Esophagus muscularis mucosa (tissue), 4 donors: ENCODE data around the gene ZBTB7B. TPM values are rescaled to one million over a fixed set of nuclear protein-coding genes. Genes with fewer than 3 reads are reported as not detected.
"Not testable (repeated sequence)": the region's sequence is repeated elsewhere in the genome, so short reads cannot be mapped to it uniquely, and the experiment has no call there.

Experiments used
- DNase-seq: peaks from one replicate; pipeline ENCODE4 v3.0.0-alpha.2; 2017; ENCODE audit errors: extremely low spot score
- H3K27ac ChIP-seq, 4 donors: fragments of 200-600 bp; sonication (generic); replicated peaks in 1 of 4; 1 replicate in 3 of 4; 2 replicates in 1 of 4; pipeline ENCODE4 v1.5.1; 2016 to 2019; ENCODE audit warnings: mild to moderate bottlenecking in 1 of 4
- H3K27me3 ChIP-seq, 4 donors: fragments of 200-600 bp; sonication (generic); one replicate each; pipeline versions ENCODE4 v1.5.1 to v1.6.0; 2016 to 2019
- H3K36me3 ChIP-seq, 4 donors: fragments of 200-600 bp; sonication (generic); one replicate each; pipeline ENCODE4 v1.5.1; 2016 to 2019
- H3K4me1 ChIP-seq, 4 donors: fragments of 200-600 bp; sonication (generic); one replicate each; pipeline ENCODE4 v1.5.1; 2016 to 2019
- H3K4me3 ChIP-seq, 4 donors: fragments of 200-600 bp; sonication (generic); 1 replicate in 2 of 4; 2 replicates in 2 of 4; pipeline ENCODE4 v1.5.1; 2016 to 2019; ENCODE audit warnings: mild to moderate bottlenecking in 4 of 4, moderate library complexity in 1 of 4
- H3K9me3 ChIP-seq, 4 donors: fragments of 200-600 bp; sonication (generic); 1 replicate in 3 of 4; 2 replicates in 1 of 4; pipeline ENCODE4 v1.5.1; 2016 to 2019
- CTCF ChIP-seq, 3 experiments: fragments of 200-600 bp in 2 of 3; fragments of 450-650 bp in 1 of 3; sonication (generic) in 2 of 3; IDR thresholded peaks; one replicate each; pipeline ENCODE4 v1.5.1; 2017 to 2019; ENCODE audit warnings: antibody characterized with exemption in 3 of 3, mild to moderate bottlenecking in 2 of 3, moderate library complexity in 1 of 3
- EP300 ChIP-seq: sonication (generic); formaldehyde crosslinking; IDR thresholded peaks from one replicate; pipeline ENCODE4 v1.6.1; 2017; ENCODE audit warnings: antibody characterized with exemption
- POLR2A ChIP-seq: fragments of 450-650 bp; IDR thresholded peaks from one replicate; pipeline ENCODE4 v1.6.1; 2017; ENCODE audit warnings: antibody characterized with exemption, moderate library complexity, mild to moderate bottlenecking, low read depth
- POLR2AphosphoS5 ChIP-seq, 2 donors: sonication (generic); formaldehyde crosslinking; IDR thresholded peaks; one replicate each; pipeline ENCODE4 v1.6.1; 2017; ENCODE audit warnings: antibody characterized with exemption in 2 of 2
- WGBS: methylation state at CpG from one replicate; pipeline ENCODE4 v1.1.5; 2018; 5-methylcytosine and 5-hydroxymethylcytosine counted together
- intact Hi-C: fragments of 100-400 bp; cut with DNase I; formaldehyde crosslinking; loops from one replicate; pipeline ENCODE4 v1.15.1; 2023
- total RNA-seq, 4 donors: library from RNA; depleted of rRNA; stranded (reverse); fragments of >200 nt; gene quantifications; one replicate each; pipeline versions ENCODE4 v1.1.0 to v1.2.1, GENCODE V29; 2016

Gene ZBTB7B
- total RNA-seq, 4 donors from 2014 or later: 50.0 to 68.9 (median 55.8) TPM

GRCh38 chr1:154982897-154983648 is 19.5 kb upstream of the ZBTB7B start, which contains the start of gene FLAD1:
TSS of gene FLAD1 (plus strand) at chr1:154983344. CDS start at chr1:154983695, 351 bp downstream.
- Histone ChIP-seq H3K4me1 (peaks cover 18 to 31% (median 24%) of the 10 kb centered on the region in 4 donors), H3K36me3 (peaks cover 0 to 24% (median 17%) of the 10 kb centered on the region in 4 donors), H3K9me3 (no peaks in the 10 kb centered on the region), H3K27ac (peak within 1 kb of the TSS; percentile 76 to 85 (median 83)), H3K4me3 (peak within 1 kb of the TSS; percentile 71 to 85 (median 74)), H3K27me3 (no peaks in the 10 kb centered on the region)
- intact Hi-C loops: no loop called here
- no peak for TF ChIP-seq EP300
- peak in 1 of 3 experiments; percentile 37 for TF ChIP-seq CTCF (IDR thresholded peaks at IDR 0.05)
- peak; percentile 82 to 86 for TF ChIP-seq POLR2AphosphoS5 (IDR thresholded peaks at IDR 0.05)
- DNase-seq: peak; percentile 99
- WGBS: 1% methylated on average over 23 of the region's 26 CpGs

GRCh38 chr1:154983776-154984466 is 18.7 kb upstream of the ZBTB7B start:
- no peak for TF ChIP-seq POLR2A
- intact Hi-C loops: no loop called here
- H3K27me3 ChIP-seq: no peaks in the 10 kb centered on the region
- H3K36me3 ChIP-seq: peaks cover 0 to 27% (median 23%) of the 10 kb centered on the region in 4 donors
- DNase-seq: no peak
- H3K9me3 ChIP-seq: no peaks in the 10 kb centered on the region
- H3K27ac ChIP-seq: peak overlapping the region; percentile 76 to 85 (median 83)
- peak overlapping the region; percentile 71 to 85 (median 74) for H3K4me3 ChIP-seq
- peaks cover 18 to 37% (median 25%) of the 10 kb centered on the region in 4 donors for H3K4me1 ChIP-seq
- WGBS: 19% methylated on average over 13 of the region's 17 CpGs

DNA sequence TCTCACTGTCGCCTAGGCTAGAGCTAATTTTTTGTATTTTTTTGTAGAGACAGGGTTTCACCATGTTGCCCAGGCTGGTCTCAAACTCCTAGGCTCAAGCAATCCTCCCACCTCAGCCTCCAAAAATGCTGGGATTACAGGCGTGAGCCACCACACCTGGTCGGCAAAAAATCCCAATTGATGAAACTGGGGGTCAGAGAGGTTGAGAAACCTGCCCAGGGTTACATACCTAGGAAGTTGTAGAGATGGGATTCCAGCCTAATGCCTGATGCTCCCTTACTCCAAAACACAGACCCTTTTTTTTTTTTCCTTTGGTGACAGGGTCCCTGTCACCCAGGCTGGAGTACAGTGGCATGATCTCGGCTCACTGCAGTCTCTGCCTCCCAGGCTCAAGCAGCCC is 15.9 kb upstream of the ZBTB7B start:
- H3K4me3 ChIP-seq, H3K9me3 ChIP-seq, DNase-seq, H3K27me3 ChIP-seq, intact Hi-C loops, H3K27ac ChIP-seq: not testable (repeated sequence)
- Histone ChIP-seq H3K36me3 (peaks cover 7 to 52% (median 47%) of the 10 kb centered on the region in 4 donors), H3K4me1 (peaks cover 18 to 43% (median 29%) of the 10 kb centered on the region in 4 donors)
- 86% methylated on average over 4 of the region's 4 CpGs for WGBS

DNA sequence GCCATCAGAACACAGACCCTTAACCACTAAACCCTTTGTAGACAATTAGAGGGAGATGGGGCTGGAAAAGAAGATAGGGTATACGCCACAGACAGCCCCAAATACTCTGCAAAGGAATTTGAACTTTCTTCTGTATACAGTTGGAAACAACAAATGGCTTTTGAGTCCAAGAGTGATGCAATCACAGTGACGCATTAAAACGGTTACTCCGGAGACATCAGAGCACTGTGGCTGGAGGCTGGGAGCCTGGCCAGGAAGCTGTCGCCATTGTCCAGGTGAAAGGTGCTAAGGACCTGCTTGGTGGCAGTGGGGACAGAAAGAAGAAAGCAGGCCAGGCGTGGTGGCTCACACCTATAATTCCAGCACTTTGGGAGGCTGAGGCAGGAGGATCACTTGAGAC is 15.3 kb upstream of the ZBTB7B start:
- peaks cover 16 to 37% (median 26%) of the 10 kb centered on the region in 4 donors for H3K4me1 ChIP-seq
- intact Hi-C loops: no loop called here
- no peak overlapping the region for H3K4me3 ChIP-seq
- no peaks in the 10 kb centered on the region for H3K9me3 ChIP-seq
- H3K27ac ChIP-seq: no peak overlapping the region
- TF ChIP-seq EP300 (no peak), POLR2AphosphoS5 (IDR thresholded peaks at IDR 0.05) (no peak), POLR2A (no peak), CTCF (IDR thresholded peaks at IDR 0.05) (no peak)
- H3K36me3 ChIP-seq: peaks cover 7 to 56% (median 51%) of the 10 kb centered on the region in 4 donors
- H3K27me3 ChIP-seq: no peaks in the 10 kb centered on the region
- WGBS: 66% methylated on average over 6 of the region's 6 CpGs
- no peak for DNase-seq

DNA sequence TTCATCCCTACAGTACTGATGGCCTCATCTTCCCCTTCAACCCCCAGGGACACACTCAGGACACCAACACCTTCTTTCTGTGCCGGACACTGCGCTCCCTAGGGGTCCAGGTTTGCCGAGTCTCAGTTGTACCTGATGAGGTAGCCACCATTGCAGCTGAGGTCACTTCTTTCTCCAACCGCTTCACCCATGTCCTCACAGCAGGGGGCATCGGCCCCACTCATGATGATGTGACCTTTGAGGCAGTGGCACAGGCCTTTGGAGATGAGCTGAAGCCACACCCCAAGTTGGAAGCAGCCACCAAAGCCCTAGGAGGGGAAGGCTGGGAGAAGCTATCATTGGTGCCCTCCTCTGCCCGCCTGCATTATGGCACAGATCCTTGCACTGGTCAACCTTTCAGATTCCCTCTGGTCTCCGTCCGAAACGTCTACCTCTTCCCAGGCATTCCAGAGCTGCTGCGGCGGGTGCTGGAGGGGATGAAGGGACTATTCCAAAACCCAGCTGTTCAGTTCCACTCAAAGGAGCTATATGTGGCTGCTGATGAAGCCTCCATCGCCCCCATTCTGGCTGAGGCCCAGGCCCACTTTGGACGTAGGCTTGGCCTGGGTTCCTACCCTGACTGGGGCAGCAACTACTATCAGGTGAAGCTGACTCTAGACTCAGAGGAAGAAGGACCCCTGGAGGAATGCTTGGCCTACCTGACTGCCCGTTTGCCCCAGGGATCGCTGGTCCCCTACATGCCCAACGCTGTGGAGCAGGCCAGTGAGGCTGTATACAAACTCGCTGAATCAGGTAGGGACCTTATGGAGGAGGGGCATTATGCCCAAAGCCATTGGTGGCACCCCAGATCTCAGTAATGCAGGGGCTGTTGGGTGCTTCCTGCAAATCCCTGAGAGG is 14.3 kb upstream of the ZBTB7B start:
- H3K27me3 ChIP-seq: no peaks in the 10 kb centered on the region
- peaks cover 7 to 66% (median 60%) of the 10 kb centered on the region in 4 donors for H3K36me3 ChIP-seq
- WGBS: 89% methylated on average over 11 of the region's 17 CpGs
- intact Hi-C loops: no loop called here
- H3K4me1 ChIP-seq: peaks cover 11 to 32% (median 21%) of the 10 kb centered on the region in 4 donors
- DNase-seq: no peak
- H3K9me3 ChIP-seq: no peaks in the 10 kb centered on the region
- TF ChIP-seq POLR2AphosphoS5 (IDR thresholded peaks at IDR 0.05): no peak
- no peak for TF ChIP-seq EP300
- no peak overlapping the region for H3K4me3 ChIP-seq
- no peak overlapping the region for H3K27ac ChIP-seq
